OCI-LY3 (cell line): ENCODE measurements around the gene FEN1.

ENCODE experiments used
- EZH2phosphoT487 ChIP-seq: fragments of 200-600 bp; shearing (Covaris generic); IDR thresholded peaks from 2 replicates; pipeline ENCODE4 v1.6.1; 2018; ENCODE audit warnings: antibody characterized with exemption, mixed run types, low read depth
- TF ChIP-seq, protein P1 (sequence below): fragments of 200-600, 300-600 bp; sonication (generic); IDR thresholded peaks from 2 replicates; pipeline ENCODE4 v1.5.1; 2014; ENCODE audit warnings: antibody characterized with exemption, low read length, low read depth

GRCh38 chr11:61747192-61747966 lies 45.3 kb upstream of the FEN1 start:
- TF ChIP-seq EZH2phosphoT487 = no peak
- TF ChIP-seq, protein P1, sequence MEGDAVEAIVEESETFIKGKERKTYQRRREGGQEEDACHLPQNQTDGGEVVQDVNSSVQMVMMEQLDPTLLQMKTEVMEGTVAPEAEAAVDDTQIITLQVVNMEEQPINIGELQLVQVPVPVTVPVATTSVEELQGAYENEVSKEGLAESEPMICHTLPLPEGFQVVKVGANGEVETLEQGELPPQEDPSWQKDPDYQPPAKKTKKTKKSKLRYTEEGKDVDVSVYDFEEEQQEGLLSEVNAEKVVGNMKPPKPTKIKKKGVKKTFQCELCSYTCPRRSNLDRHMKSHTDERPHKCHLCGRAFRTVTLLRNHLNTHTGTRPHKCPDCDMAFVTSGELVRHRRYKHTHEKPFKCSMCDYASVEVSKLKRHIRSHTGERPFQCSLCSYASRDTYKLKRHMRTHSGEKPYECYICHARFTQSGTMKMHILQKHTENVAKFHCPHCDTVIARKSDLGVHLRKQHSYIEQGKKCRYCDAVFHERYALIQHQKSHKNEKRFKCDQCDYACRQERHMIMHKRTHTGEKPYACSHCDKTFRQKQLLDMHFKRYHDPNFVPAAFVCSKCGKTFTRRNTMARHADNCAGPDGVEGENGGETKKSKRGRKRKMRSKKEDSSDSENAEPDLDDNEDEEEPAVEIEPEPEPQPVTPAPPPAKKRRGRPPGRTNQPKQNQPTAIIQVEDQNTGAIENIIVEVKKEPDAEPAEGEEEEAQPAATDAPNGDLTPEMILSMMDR = peak; percentile 96
